ENCODE measurements around the gene GPR35.

- TF ChIP-seq CTCF (conservative IDR thresholded peaks at IDR 0.05 in 1 of 2, IDR thresholded peaks at IDR 0.05 in 1 of 2; ENCODE audit: low read depth in 1 of 2, low read length in 2 of 2) (no peak), EZH2 (IDR thresholded peaks at IDR 0.05; ENCODE audit: low read length, missing control alignments) (no peak)
Measured at GRCh38 chr2:240648650-240649275, 23.5 kb downstream of the GPR35 start.
